HG02571 (cell line): Measurements from ENCODE around the gene TTYH3.

ENCODE experiments used
- ATAC-seq: cut with Tn5 transposase; IDR thresholded peaks from one replicate; pipeline ENCODE4 v1.9.1; 2021; ENCODE audit warnings: mild to moderate bottlenecking, moderate library complexity; ENCODE audit not compliant: unreplicated experiment

The TTYH3 gene

DNA sequence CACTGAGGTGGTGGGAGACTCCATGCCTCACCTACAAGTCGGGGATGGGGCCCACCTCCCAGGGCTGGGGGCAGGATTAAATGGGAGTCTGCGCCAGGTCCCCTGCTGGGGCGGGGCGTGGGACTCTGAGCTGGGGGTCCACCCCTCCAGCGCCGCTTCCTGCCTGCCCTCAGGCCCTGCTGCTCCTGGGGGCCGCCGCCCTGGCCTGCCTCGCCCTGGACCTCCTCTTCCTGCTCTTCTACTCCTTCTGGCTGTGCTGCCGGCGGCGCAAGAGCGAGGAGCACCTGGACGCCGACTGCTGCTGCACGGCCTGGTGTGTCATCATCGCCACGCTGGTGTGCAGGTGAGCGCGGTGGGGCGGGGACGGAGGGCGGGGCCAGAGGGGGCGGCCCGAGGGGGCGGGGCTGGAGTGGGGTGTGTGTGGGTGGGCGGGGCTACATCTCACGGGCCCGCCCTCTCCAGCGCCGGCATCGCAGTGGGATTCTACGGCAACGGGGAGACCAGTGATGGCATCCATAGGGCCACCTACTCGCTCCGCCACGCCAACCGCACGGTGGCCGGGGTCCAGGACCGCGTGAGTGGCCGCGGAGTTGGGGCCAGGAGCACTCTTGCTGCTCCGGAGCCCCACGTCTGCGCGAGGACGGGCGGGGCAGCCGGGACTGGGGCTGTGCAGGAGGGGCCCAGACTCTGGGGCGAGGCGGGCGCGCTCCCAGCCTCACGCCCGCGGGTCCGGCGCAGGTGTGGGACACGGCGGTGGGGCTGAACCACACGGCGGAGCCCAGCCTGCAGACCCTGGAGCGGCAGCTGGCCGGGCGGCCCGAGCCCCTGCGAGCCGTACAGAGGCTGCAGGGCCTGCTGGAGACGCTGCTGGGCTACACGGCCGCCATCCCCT lies 15.1 kb downstream of the TTYH3 start:
- no peak for ATAC-seq

DNA sequence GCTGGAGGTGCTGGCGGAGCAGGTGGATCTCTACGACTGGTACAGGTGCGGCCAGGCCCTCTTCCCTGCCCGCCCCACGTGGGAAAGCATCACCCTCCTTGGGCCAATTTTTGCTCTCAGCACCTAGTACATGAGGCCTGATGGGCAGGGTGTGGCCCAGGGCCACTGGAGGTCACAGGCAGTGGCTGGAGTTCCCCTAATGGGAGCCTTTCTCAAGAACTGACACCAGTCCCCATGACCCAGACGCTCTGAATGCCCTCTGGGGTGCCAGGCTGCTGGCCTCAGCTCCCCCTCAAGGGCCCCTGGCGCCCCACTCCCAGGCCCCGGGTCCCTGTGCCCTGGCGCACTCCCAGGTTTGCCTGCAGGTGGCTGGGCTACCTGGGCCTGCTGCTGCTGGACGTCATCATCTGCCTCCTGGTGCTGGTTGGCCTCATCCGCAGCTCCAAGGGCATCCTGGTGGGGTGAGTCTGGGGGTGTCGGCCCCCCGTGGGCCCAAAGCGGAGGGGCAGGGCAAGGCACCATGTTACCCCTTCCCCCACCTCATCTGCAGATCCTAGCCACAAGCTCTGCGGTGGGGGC lies 15.9 kb downstream of the TTYH3 start:
- no peak for ATAC-seq

DNA sequence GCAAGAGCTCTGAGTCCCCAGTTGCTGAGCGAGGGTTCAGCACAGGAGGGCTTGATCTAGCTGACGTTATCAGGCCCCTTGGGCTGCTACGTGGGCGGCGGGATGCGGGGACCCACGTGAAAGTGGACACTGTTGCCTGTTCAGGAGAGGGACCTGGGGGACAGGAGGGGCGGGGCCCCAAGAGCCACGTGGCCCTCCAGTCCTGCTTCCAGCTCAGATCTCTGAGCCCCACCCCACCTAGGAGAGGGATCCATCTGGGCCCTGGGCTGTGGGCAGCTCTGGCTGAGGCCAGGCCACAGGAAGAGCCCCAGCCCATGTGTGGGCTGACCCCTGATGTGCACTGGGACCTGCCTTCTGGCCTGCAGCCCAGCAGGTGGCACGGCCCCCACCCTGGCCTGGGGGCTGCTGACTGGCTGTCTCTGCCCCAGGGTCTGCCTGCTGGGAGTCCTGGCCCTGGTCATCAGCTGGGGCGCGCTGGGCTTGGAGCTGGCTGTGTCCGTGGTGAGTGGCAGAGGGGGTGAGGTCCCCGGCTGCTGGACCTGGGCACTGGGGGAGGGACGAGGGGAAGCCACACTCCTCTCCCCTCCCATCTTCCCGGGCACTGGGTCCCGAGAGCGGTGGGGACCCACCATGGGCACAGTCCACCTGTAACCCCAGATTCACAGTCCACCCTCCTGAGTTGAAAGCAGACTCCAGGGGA lies 17.5 kb downstream of the TTYH3 start:
- no peak for ATAC-seq

DNA sequence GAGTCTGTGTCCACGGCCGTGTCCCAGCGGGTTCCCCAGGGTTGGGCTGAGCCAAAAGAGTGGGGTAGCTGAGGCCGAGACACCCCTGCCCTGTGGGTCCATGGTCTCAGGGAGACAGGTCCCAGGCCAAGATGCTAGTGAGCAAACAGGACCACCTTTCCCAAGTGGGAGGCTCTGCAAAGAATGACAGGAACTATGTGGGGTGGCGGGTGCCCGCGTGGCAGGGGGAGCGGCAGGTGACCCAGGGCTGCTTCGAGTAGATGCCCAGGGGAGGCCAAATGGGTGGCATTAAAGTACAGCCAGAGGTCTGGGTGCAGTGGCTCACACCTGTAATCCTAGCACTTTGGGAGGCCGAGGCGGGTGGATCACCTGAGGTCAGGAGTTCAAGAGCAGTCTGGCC lies 18.2 kb downstream of the TTYH3 start:
- no peak for ATAC-seq

DNA sequence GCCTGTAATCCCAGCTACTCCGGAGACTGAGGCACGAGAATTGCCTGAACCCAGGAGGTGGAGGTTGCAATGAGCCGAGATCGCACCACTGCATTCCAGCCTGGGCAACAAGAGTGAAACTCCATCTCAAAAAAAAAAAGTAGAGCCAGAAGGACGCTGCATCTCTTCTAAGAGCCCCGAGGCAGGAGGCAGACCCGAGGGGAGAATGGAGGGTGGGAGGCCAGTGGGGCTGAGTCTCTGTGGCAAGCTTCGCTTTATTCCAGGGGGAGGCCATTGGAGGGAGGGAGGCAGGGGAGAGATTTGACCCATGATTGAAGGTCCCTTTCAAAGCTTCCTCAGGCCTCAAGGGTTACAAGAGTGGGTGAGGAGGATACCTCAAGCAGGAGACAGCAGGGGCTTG lies 18.7 kb downstream of the TTYH3 start:
- no peak for ATAC-seq

DNA sequence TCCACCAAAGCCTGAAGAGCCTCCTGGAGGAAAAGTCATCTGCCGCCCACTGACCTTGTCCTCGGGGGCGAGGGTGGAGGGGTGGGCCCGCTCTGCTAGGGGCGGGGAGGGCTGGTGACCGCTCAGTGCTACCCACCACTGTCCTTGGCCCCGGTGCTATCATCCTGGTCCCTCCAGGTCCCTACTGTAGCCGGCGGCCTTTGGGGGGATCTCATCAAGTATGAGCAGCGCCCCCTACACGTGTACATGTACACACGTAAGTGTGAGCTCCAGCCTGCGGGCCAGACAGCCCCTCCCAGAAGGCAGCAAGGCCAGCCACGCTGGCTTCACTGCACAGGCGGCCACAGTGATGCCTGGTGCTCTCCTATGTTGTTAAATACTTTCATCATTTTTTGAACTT lies 19.6 kb downstream of the TTYH3 start:
- no peak for ATAC-seq

DNA sequence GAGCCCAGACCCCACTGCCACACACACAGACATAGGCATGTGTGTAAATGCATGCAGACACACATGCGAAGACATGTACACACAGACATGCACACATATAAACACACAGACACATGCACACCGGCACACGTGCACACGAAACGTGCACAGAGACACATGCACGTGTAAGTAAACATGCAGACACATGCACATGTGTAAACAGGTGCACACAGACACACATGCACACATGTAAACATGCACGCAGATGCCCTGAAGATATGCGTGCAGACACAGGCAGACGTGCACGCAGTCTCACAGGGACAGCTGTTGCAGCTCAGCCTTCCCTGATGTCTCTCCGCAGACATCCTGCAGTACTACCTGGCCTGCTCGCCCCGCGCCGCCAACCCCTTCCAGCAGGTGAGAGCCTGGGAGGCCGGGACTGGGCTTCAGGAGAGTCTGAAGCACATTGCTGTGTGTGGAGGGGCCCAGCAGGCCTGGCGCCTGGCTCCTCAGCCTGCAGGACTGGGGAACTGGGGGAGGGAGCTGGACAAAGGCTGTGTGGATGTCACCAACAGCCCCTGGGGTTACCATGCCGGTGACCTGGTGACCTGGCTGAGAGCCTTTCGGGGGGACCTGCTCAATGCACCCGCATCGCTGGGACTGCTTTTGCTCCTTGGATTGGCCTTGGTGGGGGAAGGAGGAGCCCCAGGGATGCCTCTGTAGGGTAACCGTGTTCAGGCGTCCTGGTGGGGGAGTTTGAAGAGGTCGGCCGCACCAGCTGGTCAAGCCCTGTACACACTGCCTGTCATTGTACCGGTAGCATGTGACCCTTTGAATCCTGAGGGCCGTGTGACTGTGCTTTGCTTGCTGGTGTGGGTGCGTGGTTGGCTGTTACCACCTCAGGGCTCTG lies 20.3 kb downstream of the TTYH3 start:
- ATAC-seq = no peak

DNA sequence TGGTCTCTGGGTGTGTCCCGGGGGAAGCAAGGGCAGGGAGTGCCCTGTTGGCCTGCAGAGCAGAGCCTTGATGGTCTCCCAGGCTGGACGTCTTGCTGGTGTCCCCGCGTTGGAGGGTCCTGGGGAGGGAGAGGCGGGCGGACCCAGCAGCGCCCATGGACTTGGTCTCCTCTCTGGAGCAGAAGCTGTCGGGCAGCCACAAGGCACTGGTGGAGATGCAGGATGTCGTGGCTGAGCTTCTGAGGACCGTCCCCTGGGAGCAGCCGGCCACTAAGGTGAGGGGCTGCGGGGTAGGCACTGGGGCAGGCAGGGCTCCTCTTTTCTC lies 20.9 kb downstream of the TTYH3 start:
- no peak for ATAC-seq

DNA sequence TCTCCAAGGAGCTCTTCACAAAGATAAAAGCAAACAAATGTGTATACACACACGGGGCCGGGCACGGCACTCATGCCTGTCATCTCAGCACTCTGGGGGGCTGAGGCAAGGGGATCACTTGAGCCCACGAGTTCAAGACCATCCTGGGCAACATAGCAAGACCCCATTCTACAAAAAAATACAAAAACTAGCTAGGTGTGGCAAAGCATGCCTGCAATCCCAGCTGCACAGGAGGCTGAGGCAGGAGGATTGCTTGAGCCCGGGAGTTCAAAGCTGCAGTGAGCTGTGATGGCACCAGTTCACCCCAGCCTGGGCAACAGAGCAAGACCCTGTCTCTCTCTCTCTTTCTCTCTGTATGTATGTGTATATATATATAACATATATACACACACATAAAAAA lies 22.3 kb downstream of the TTYH3 start:
- ATAC-seq = no peak

DNA sequence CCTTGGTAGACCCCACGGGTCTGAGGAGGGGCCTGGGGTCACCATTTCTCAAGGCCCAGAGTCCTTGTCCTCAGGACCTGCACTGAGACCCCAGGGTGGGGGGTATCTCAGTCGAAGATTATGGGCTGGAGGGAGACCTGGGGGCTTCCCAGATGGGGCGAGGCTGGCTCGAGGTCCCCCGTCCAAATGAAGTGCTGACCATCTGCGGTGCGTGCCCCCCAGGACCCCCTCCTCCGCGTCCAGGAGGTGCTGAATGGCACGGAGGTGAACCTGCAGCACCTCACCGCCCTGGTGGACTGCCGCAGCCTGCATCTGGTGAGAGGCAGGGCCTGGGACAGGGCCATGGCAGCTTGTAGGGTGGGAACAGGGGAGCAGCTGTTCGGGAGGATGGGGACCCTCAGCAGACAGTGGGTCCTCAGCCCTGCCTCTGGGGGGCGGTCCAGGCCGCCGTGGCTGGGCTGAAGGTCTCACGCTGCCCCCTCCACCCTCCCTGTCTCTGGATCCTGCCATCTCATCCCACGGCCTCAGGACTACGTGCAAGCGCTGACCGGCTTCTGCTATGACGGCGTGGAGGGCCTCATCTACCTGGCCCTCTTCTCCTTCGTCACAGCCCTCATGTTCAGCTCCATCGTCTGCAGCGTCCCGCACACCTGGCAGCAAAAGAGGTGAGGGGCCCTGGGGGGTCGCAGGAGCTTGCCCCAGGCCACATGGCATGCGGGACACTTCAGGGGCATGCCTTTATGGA lies 24.3 kb downstream of the TTYH3 start:
- ATAC-seq = no peak

DNA sequence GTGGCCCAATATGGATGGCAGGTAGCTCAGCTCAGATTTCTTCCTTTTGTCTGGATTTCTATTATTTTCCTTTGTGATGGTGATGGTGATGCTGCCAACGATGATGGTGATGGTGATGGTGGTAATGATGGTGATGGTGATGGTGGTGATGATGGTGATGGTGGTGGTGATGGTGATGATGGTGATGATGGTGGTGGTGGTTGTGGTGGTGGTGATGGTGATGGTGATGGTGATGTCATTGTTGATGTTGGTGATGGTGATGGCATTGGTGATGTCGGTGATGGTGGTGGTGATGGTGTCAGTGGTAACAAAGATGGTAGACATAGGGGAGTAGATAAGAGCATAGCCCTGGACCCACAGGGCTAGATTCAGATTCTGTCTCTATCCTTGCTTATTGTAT lies 25.4 kb downstream of the TTYH3 start:
- no peak for ATAC-seq

DNA sequence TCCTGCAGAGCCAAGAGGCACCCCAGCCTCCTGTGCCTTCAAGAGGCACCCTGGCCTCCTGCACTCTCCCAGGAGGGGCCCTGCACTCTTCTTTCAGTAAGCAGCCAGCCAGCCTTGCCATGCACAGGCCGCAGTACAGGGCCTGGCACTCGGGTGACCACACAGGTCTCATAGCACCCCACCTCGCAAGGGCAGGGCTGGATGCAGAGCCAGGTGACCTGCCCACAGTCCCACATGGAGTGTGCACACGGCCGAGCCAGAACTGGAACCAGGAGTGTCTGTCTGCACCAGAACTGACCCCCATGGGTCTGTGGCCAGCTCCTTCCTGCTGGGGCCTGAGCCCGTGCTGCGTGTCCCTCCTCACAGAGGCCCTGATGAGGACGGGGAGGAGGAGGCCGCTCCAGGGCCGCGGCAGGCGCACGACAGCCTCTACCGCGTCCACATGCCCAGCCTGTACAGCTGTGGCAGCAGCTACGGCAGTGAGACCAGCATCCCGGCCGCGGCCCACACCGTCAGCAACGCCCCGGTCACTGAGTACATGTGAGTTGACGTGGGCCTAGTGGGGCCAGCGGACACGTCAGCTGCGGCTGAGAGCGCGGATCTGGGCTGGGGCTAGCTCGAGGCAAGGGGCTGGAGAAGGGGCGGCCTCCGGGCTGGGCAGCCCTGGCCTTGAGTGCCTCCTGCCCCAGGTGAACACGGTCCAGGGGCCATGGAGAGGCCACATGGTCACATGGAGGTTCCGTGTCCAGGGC lies 26.3 kb downstream of the TTYH3 start:
- no peak for ATAC-seq

DNA sequence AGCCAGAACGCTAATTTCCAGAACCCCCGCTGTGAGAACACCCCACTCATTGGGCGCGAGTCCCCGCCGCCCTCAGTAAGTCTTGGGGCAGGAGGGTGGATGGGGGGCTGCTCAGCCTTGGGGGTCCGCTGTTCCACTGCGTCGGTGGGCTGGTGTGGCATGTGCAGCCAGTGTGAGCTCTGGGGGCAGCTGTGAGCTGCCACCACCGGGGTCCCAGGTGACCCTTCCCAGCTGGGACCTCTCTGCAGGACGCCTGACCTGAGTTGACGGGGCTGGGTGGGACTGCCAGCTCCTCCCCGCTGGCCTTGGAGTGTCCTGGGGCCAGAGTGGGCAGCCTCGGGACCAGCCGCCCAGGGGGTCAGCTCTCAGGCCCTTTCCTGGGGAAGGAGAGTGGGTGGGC lies 27.2 kb downstream of the TTYH3 start:
- ATAC-seq = no peak

DNA sequence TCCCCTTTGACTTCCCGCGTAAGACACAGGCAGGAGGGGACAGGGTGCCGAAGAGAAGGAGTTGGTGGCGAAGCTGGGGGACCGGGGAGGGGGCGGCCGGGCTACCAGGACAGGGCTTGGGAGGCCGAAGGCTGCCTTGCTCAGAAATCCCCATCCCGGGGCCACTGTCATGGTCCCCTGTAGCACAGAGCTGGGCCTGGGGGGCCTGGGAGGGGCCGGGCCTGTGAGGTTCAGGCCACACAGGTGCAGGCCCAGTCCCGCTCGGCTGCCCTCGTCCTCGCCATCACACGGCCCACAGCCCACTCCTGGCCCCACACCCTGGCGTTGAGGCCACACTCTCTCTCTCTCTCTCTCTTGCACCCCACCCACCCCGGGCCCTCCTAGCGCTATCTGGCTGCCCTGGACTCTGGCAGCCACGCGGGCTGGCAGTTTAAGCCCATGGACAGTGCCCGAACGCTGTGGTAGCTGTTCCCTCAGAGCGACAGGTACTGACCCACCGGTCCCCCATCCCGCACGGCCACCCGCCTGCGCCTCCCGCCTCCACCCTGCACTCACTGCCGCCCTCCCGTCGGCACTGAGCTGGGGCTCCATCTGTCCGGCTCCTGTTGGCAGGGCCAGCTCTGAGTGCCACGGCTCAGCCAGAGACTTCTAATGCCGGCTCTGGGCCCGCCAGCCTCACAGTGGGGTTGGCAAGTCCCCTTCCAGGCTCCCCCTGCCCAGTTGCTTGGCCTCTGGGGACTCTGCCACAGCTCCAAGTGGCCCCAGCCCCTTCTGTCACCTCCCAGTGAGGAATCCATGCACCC lies 28.0 kb downstream of the TTYH3 start:
- ATAC-seq = no peak

DNA sequence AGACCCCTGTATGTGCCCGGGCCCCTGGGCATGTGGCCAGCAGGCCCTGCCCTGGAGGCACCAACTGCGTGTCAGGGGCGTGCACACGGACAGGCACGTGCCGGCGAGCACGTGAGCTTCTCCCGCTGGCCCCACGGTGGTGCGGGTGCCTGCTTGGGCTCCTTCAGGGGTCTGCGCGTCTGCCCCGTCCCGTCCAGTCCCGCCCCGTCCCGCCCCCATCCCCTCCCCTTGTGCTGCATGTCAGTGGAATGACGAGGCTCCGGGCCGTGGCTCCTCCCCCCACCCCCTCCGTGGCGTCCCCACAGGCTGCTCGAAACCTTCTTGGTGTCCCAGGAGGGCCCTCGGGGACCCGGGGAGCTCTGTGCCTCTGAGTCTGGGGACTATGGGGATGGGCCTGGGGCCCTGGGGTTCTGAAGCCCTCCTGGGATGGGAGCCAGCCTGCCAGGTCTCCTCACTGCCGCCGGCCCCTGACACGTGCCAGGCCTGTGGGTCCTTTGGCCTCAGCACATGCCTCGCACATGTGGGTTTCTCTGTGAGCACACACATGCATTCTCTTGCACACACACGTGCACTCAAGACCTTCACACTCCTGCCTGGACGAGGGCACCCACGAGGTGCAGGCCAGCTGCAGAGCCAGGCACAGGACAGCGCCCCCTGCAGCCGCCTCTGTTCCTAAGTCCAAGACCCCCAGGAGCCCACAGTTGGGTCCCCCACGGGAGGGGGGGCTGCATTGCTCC lies 28.7 kb downstream of the TTYH3 start:
- ATAC-seq = no peak

DNA sequence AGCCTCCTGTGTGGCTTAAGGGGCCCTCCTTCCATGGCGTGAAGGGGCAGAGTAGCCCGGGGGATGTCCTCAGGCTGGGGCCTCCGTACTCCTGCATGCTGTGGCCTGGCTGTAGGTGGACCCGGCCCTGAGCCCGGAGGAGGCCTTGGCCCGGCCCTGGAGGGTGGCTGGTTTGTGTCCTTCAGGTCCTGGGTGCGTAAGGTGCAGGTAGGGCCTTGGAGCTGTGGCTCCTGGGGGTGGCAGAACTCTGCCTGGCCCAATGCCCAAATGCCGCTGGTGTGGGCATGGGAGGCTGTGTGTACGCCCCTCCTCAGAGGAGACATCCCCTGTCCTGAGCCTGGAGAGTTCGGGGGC lies 29.3 kb downstream of the TTYH3 start:
- ATAC-seq = no peak

DNA sequence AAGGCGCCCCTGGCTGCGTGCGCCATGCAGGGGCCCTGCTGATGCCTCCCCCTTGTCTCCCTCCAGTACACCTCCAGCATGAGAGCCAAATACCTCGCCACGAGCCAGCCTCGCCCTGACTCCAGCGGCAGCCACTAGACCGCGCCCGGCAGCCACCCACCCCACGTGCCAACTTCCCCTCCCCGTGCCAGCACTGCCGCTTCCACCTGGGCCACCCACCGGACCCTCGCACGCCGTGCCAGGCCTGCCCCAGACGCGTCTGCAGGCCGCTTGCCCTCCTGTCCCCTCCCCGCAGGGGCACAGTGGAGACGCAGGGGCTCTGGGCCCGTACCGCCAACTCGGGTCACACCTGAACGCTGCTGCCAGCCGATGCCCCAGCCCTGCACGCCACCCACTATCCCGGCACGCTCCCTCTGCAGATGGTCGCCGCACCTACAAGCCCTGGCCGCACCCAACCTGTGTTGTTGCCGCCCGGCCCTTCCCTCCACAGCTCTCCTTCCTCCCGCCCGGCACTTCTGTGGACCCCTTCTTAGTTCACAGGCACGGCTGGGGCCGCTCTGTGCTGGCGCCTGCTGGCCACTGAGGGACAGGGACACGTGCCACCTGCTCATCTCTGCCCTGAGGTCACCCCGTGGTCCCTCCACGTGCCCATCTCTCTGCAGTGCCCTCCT lies 30.0 kb downstream of the TTYH3 start:
- no peak for ATAC-seq
